GM12892 (cell line): ENCODE data around the gene RNF212.

ENCODE experiments used
- DNase-seq: peaks from one replicate; pipeline ENCODE4 v3.0.0; 2011; ENCODE audit not compliant: insufficient read length
- FAIRE-seq: peaks from 2 replicates; lab custom pipeline; 2011; peaks lifted over from hg19 to GRCh38; lab: Jason Lieb, UNC
- POLR2A ChIP-seq: IDR thresholded peaks from 2 replicates; pipeline ENCODE4 v1.6.1; 2011; ENCODE audit warnings: low read depth, low read length, control low read depth
- POLR2AphosphoS5 ChIP-seq: IDR thresholded peaks from 2 replicates; pipeline ENCODE4 v1.6.1; 2011; ENCODE audit warnings: low read depth, low read length, control low read depth
- TAF1 ChIP-seq: IDR thresholded peaks from 2 replicates; pipeline ENCODE4 v1.6.1; 2011; ENCODE audit warnings: low read depth, mild to moderate bottlenecking, control low read depth, low read length, borderline replicate concordance

Gene RNF212

GRCh38 chr4:1036095-1036494, 77.3 kb downstream of the RNF212 start:
- FAIRE-seq: no peak

DNA sequence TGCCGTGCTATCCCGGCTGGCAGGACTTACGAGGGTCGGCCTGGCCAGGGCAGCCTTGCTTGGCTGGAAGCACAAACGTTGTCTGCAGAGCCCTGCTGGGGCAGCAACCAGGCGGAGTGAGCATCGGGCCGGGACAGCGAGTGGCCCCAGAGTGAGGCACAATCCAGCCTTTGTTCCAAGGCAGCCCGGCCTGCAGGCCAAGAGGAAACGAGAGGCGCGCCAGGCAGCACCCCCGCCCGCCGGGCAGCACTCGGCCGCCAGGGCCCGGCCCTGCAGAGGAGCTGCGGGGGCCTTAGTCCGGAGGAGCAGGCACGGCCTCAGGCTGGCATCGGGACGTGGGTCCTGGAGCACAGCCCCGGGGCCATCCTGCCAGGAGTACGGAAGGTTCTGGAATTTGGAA, 77.9 kb downstream of the RNF212 start:
- FAIRE-seq (no peak), DNase-seq (no peak)
- no peak for TF ChIP-seq POLR2AphosphoS5
- TF ChIP-seq TAF1: no peak
- TF ChIP-seq POLR2A: no peak

More at GRCh38 chr4:1036095-1036494, 77.3 kb downstream of the RNF212 start:
- DNase-seq: no peak
- TF ChIP-seq POLR2AphosphoS5 (no peak), POLR2A (no peak), TAF1 (no peak)

GRCh38 chr4:1033840-1034551, 79.4 kb downstream of the RNF212 start:
- TF ChIP-seq TAF1 (no peak), POLR2AphosphoS5 (no peak), POLR2A (no peak)
- FAIRE-seq (no peak), DNase-seq (no peak)

GRCh38 chr4:1032861-1033260, 80.5 kb downstream of the RNF212 start:
- FAIRE-seq: no peak
- no peak for DNase-seq
- TF ChIP-seq POLR2A (no peak), POLR2AphosphoS5 (no peak), TAF1 (no peak)

- TF ChIP-seq TAF1: no peak
- no peak for TF ChIP-seq POLR2AphosphoS5
- TF ChIP-seq POLR2A: no peak
- FAIRE-seq (no peak), DNase-seq (no peak)
Observed at GRCh38 chr4:1031956-1032795, 81.2 kb downstream of the RNF212 start.

DNA sequence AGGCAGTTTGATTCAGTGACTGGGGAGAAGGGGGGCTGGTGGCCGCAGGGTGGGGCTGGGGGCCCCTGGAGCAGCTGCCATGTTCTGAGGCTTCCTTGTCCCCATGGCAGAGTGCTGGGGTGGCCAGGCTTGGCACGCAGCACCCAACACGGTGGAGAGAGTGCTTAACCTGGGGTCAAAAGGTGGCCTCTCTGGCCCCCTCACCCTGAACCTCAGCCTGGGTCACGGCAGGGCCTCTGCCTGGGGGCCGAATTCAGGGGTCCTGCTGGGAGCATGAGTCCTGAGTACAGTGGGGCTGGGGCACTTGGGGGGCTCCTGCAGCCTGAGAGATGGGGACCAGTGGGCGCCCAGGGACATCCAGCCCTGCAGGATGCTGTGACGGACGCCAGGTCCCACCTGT, 82.0 kb downstream of the RNF212 start:
- no peak for FAIRE-seq
- no peak for TF ChIP-seq POLR2AphosphoS5
- TF ChIP-seq TAF1: no peak
- TF ChIP-seq POLR2A: no peak
- no peak for DNase-seq

- TF ChIP-seq POLR2A: no peak
- TF ChIP-seq POLR2AphosphoS5: no peak
- no peak for TF ChIP-seq TAF1
- no peak for DNase-seq
- FAIRE-seq: no peak
Observed at GRCh38 chr4:1030559-1030958, 82.8 kb downstream of the RNF212 start.

DNA sequence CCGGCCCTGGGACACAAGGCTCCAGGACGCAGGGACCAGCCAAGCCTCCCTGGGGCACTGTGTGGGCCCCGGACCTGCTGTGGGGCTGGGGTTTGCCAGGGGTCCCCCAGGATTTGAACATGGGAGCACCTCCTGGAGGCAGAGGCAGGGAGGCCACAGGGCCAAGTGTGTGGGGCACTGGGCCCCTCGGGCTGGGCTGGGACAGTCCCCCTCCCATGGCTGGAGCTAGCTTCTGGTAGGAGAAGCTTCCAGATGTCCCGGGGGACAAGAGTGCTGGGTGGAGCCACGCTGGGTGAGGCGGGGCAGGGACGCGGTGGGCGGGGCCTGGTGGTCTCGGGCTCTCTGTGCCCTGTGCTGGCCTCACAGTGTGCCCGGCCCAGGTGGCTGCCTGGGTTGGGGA, 83.3 kb downstream of the RNF212 start:
- DNase-seq (no peak), FAIRE-seq (no peak)
- TF ChIP-seq POLR2A: no peak
- TF ChIP-seq POLR2AphosphoS5: no peak
- TF ChIP-seq TAF1: no peak

GRCh38 chr4:1029529-1029928, 83.8 kb downstream of the RNF212 start:
- TF ChIP-seq TAF1: no peak
- no peak for TF ChIP-seq POLR2A
- TF ChIP-seq POLR2AphosphoS5: no peak
- FAIRE-seq (no peak), DNase-seq (no peak)

DNA sequence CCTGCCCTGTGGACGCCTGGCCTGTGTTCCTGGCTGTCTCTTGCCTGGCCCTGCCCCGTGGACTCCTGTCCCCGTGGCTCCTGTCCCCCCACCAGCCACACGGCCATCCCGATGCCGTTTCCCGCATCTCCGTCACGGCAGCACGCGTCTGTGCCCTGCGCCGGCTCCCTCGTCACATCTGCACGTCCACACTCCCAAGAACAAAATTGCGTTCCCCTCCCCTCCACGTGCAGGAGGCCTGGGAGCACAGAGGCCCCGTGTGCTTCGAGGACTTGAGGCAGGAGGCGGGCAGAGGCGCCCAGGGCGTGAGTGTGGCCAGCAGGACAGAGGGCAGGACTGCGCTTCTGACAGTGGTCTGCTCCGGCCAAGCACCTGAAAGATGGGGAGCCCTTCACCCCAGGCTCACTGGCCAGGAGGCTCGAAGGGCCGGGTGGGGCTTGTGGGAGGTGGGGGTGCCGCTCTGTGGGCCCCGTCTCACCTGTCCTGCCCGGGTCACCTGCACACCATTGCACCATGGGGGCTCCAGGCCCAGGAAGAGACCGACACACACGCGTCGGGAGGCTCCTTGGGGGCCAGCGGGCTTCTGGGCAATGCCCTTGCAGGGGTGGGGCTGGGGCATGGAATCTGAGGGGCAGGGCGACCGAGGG, 84.7 kb downstream of the RNF212 start:
- DNase-seq: no peak
- TF ChIP-seq TAF1 (no peak), POLR2AphosphoS5 (no peak), POLR2A (no peak)
- no peak for FAIRE-seq

DNA sequence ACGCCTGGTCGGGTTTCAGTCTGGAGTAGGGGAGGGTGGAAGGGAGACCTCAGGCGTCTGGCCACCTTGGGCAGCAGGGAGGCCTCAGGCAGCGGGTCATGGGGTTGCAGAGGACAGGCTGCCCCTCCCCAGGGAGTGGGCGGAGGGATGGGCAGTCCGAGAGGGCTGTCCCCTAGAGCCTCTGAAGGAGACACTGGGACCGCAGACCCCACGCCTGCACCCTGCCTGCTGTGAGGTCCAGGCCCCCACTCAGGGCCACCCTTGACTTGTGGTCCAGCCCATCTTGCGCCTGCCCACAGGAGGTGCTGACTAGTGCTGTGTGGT, 85.5 kb downstream of the RNF212 start:
- TF ChIP-seq POLR2AphosphoS5 (no peak), TAF1 (no peak), POLR2A (no peak)
- no peak for FAIRE-seq
- DNase-seq: no peak
